Erythroblast (primary cell): ENCODE results near the gene BTBD19.
"Not testable (repeated sequence)": the region's sequence is repeated elsewhere in the genome, so short reads cannot be mapped to it uniquely, and the experiment has no call there.

Source experiments
- GATA1 ChIP-seq: IDR thresholded peaks from 2 replicates; pipeline ENCODE4 v1.6.1; 2011; ENCODE audit warnings: low read depth, mild to moderate bottlenecking, control low read depth, low read length, moderate library complexity
- POLR2A ChIP-seq: IDR thresholded peaks from 2 replicates; pipeline ENCODE4 v1.6.1; 2011; ENCODE audit warnings: mild to moderate bottlenecking, low read length

GRCh38 chr1:44824392-44824791, 16.1 kb downstream of the BTBD19 start:
- not testable (repeated sequence) for TF ChIP-seq POLR2A, GATA1
